Astrocyte (in vitro differentiated cells and primary cell): Measurements from ENCODE around the gene RPAP2. TPM values are rescaled to one million over a fixed set of nuclear protein-coding genes. Genes with fewer than 3 reads are reported as not detected.

Experiments used
- DNase-seq: peaks from one replicate; pipeline ENCODE4 v3.0.0-alpha.2; 2010; ENCODE audit warnings: low read depth
- FAIRE-seq: peaks from 2 replicates; lab custom pipeline; 2011; peaks lifted over from hg19 to GRCh38; lab: Jason Lieb, UNC
- H2AFZ ChIP-seq: 2 replicates; pipeline ENCODE4 v1.6.0; 2012; ENCODE audit warnings: low read depth, low read length, inconsistent platforms
- H3K27ac ChIP-seq: 2 replicates; pipeline ENCODE4 v1.5.1; 2011; ENCODE audit warnings: low read depth, low read length, inconsistent platforms
- H3K27me3 ChIP-seq: 2 replicates; pipeline ENCODE4 v1.6.0; 2011; ENCODE audit warnings: low read length, inconsistent platforms; ENCODE audit not compliant: insufficient read depth
- H3K36me3 ChIP-seq: 2 replicates; pipeline ENCODE4 v1.5.1; 2011; ENCODE audit warnings: low read length, inconsistent platforms; ENCODE audit not compliant: insufficient read depth
- H3K4me1 ChIP-seq: 2 replicates; pipeline ENCODE4 v1.5.1; 2011; ENCODE audit warnings: low read length, inconsistent platforms; ENCODE audit not compliant: insufficient read depth
- H3K4me2 ChIP-seq: 2 replicates; pipeline ENCODE4 v1.6.0; 2012; ENCODE audit warnings: low read length, inconsistent platforms
- H3K4me3 ChIP-seq: 2 replicates; pipeline ENCODE4 v1.5.1; 2011; ENCODE audit warnings: low read depth, mild to moderate bottlenecking, low read length, inconsistent platforms; ENCODE audit not compliant: insufficient read depth
- H3K79me2 ChIP-seq: 2 replicates; pipeline ENCODE4 v1.6.0; 2012; ENCODE audit warnings: mild to moderate bottlenecking, low read length, inconsistent platforms; ENCODE audit not compliant: insufficient read depth
- H3K9ac ChIP-seq: 2 replicates; pipeline ENCODE4 v1.6.0; 2012; ENCODE audit warnings: mild to moderate bottlenecking, low read length, inconsistent platforms
- H3K9me3 ChIP-seq: 2 replicates; pipeline ENCODE4 v1.5.1; 2012; ENCODE audit warnings: low read depth, mild to moderate bottlenecking, low read length, inconsistent platforms; ENCODE audit not compliant: insufficient read depth
- H4K20me1 ChIP-seq: 2 replicates; pipeline ENCODE4 v1.6.0; 2012; ENCODE audit warnings: low read length, inconsistent platforms; ENCODE audit not compliant: insufficient read depth
- H3K27ac Mint-ChIP-seq: one replicate; pipeline ENCODE4 v1.8.0; 2021; ENCODE audit warnings: mild to moderate bottlenecking, mixed read lengths; ENCODE audit not compliant: unreplicated experiment
- H3K27me3 Mint-ChIP-seq: one replicate; pipeline ENCODE4 v1.8.0; 2021; ENCODE audit warnings: low read depth, mixed read lengths; ENCODE audit not compliant: unreplicated experiment
- H3K36me3 Mint-ChIP-seq: one replicate; pipeline ENCODE4 v1.8.0; 2021; ENCODE audit warnings: low read depth, mixed read lengths; ENCODE audit not compliant: unreplicated experiment
- H3K4me1 Mint-ChIP-seq: one replicate; pipeline ENCODE4 v1.8.0; 2021; ENCODE audit warnings: low read depth, mixed read lengths; ENCODE audit not compliant: unreplicated experiment
- H3K4me3 Mint-ChIP-seq: one replicate; pipeline ENCODE4 v1.8.0; 2021; ENCODE audit warnings: mild to moderate bottlenecking, moderate library complexity, mixed read lengths; ENCODE audit not compliant: unreplicated experiment
- H3K9me3 Mint-ChIP-seq: one replicate; pipeline ENCODE4 v1.8.0; 2021; ENCODE audit warnings: mild to moderate bottlenecking, mixed read lengths; ENCODE audit not compliant: unreplicated experiment
- CTCF ChIP-seq: IDR thresholded peaks from 2 replicates; pipeline ENCODE4 v1.5.1; 2011; ENCODE audit warnings: low read depth, mild to moderate bottlenecking, inconsistent platforms, low read length, moderate library complexity; ENCODE audit not compliant: insufficient read depth
- EZH2 ChIP-seq: IDR thresholded peaks from 2 replicates; pipeline ENCODE4 v1.6.1; 2012; ENCODE audit warnings: mild to moderate bottlenecking, low read length, inconsistent platforms; ENCODE audit not compliant: insufficient read depth
- total RNA-seq: library from RNA; stranded (reverse); gene quantifications from 2 replicates; pipeline ENCODE4 v1.2.1, GENCODE V29; 2021

Gene RPAP2
- total RNA-seq, 1 donor from 2014 or later: 23.0 TPM

- FAIRE-seq: no peak
- no peak overlapping the region for H3K4me2 ChIP-seq
These were observed 44.2 kb downstream of the RPAP2 start for GRCh38 chr1:92343061-92343460.

GRCh38 chr1:92346866-92347640, 48.2 kb downstream of the RPAP2 start:
- no peak overlapping the region for H3K4me3 ChIP-seq
- Mint-ChIP-seq H3K27me3 (no peaks in the 10 kb centered on the region), H3K9me3 (no peaks in the 10 kb centered on the region), H3K4me3 (no peak overlapping the region), H3K4me1 (no peaks in the 10 kb centered on the region), H3K27ac (no peak overlapping the region), H3K36me3 (peaks cover 4% of the 10 kb centered on the region)
- DNase-seq (no peak), FAIRE-seq (no peak)
- H4K20me1 ChIP-seq: no peaks in the 10 kb centered on the region
- H3K79me2 ChIP-seq: no peaks in the 10 kb centered on the region
- H3K9ac ChIP-seq: no peak overlapping the region
- H3K4me2 ChIP-seq: no peak overlapping the region
- H3K27me3 ChIP-seq: no peaks in the 10 kb centered on the region
- peaks cover 21% of the 10 kb centered on the region for H3K36me3 ChIP-seq
- TF ChIP-seq CTCF (no peak), EZH2 (no peak)
- no peak overlapping the region for H2AFZ ChIP-seq
- H3K9me3 ChIP-seq: no peaks in the 10 kb centered on the region
- no peak overlapping the region for H3K27ac ChIP-seq
- no peaks in the 10 kb centered on the region for H3K4me1 ChIP-seq

More at GRCh38 chr1:92343061-92343460, 44.2 kb downstream of the RPAP2 start:
- Histone ChIP-seq H2AFZ (no peak overlapping the region), H3K9me3 (no peaks in the 10 kb centered on the region), H3K4me1 (no peaks in the 10 kb centered on the region), H3K9ac (no peak overlapping the region), H3K4me3 (no peak overlapping the region), H3K27me3 (no peaks in the 10 kb centered on the region), H3K27ac (no peak overlapping the region), H3K79me2 (no peaks in the 10 kb centered on the region), H3K36me3 (peaks cover 6% of the 10 kb centered on the region), H4K20me1 (no peaks in the 10 kb centered on the region)
- Mint-ChIP-seq H3K9me3 (no peaks in the 10 kb centered on the region), H3K27me3 (no peaks in the 10 kb centered on the region), H3K27ac (no peak overlapping the region), H3K36me3 (peaks cover 6% of the 10 kb centered on the region), H3K4me1 (no peaks in the 10 kb centered on the region), H3K4me3 (no peak overlapping the region)
- no peak for DNase-seq
- TF ChIP-seq EZH2: no peak
- no peak for TF ChIP-seq CTCF

- no peak overlapping the region for H3K4me2 ChIP-seq
- no peak overlapping the region for H3K9ac ChIP-seq
- no peaks in the 10 kb centered on the region for H3K27me3 Mint-ChIP-seq
- H3K9me3 ChIP-seq: no peaks in the 10 kb centered on the region
- H3K4me1 ChIP-seq: no peaks in the 10 kb centered on the region
- no peaks in the 10 kb centered on the region for H3K4me1 Mint-ChIP-seq
- TF ChIP-seq CTCF (no peak), EZH2 (no peak)
- H3K4me3 Mint-ChIP-seq: no peak overlapping the region
- H3K27ac ChIP-seq: no peak overlapping the region
- H2AFZ ChIP-seq: no peak overlapping the region
- no peak overlapping the region for H3K4me3 ChIP-seq
- peaks cover 15% of the 10 kb centered on the region for H3K36me3 ChIP-seq
- no peak for DNase-seq
- H3K9me3 Mint-ChIP-seq: no peaks in the 10 kb centered on the region
- no peaks in the 10 kb centered on the region for H3K79me2 ChIP-seq
- H3K27me3 ChIP-seq: no peaks in the 10 kb centered on the region
- H3K36me3 Mint-ChIP-seq: peaks cover 13% of the 10 kb centered on the region
- H4K20me1 ChIP-seq: no peaks in the 10 kb centered on the region
- H3K27ac Mint-ChIP-seq: no peak overlapping the region
- FAIRE-seq: no peak
These were observed 54.0 kb downstream of the RPAP2 start for GRCh38 chr1:92352856-92353255.
